Activated T-cell treated with anti-CD3 and anti-CD28 coated beads, Interleukin-2, amount 50 U/mL, for 72 hours (primary cell): ENCODE results near the gene PCDHGC5. TPM values are rescaled to one million over a fixed set of nuclear protein-coding genes. Genes with fewer than 3 reads are reported as not detected.

Experiments used
- ATAC-seq, 2 donors: fragments of 150-1000 bp; cut with Tn5 transposase; replicated peaks in 1 of 2; 2 replicates each; pipeline ENCODE4 v1.10.0; 2021; ENCODE audit warnings: moderate library complexity in 2 of 2, mild to moderate bottlenecking in 1 of 2
- DNase-seq, 2 donors: peaks; one replicate each; pipeline ENCODE4 v3.0.0; 2021 to 2022; ENCODE audit warnings: mixed read lengths in 1 of 2
- H3K27ac Mint-ChIP-seq: one replicate; pipeline ENCODE4 v1.8.0; 2022; ENCODE audit warnings: mild to moderate bottlenecking, moderate library complexity, mixed read lengths
- H3K27me3 Mint-ChIP-seq: one replicate; pipeline ENCODE4 v1.8.0; 2022; ENCODE audit warnings: low read depth, mixed read lengths
- H3K36me3 Mint-ChIP-seq, 2 donors: one replicate each; pipeline ENCODE4 v1.8.0; 2022; ENCODE audit warnings: mixed read lengths in 2 of 2, mild to moderate bottlenecking in 1 of 2; ENCODE audit not compliant: insufficient read depth in 2 of 2
- H3K4me1 Mint-ChIP-seq: one replicate; pipeline ENCODE4 v1.8.0; 2022; ENCODE audit warnings: low read depth, mixed read lengths
- H3K4me3 Mint-ChIP-seq, 2 donors: one replicate each; pipeline ENCODE4 v1.8.0; 2022; ENCODE audit warnings: mild to moderate bottlenecking in 2 of 2, mixed read lengths in 2 of 2, moderate library complexity in 2 of 2
- H3K9me3 Mint-ChIP-seq, 2 donors: one replicate each; pipeline ENCODE4 v1.8.0; 2022; ENCODE audit warnings: mixed read lengths in 2 of 2
- total RNA-seq, 2 donors: library from RNA; stranded (reverse); gene quantifications; one replicate each; pipeline ENCODE4 v1.2.3, GENCODE V29; 2022

PCDHGC5 gene
- not detected for total RNA-seq

GRCh38 chr5:141488591-141489561, at the start of gene PCDHGC5:
TSS of gene PCDHGC5 (plus strand) at chr5:141489081. CDS start at chr5:141489241, 160 bp downstream.
- Mint-ChIP-seq H3K4me3 (no peak within 1 kb of the TSS), H3K27ac (no peak within 1 kb of the TSS), H3K4me1 (peaks cover 13% of the 10 kb centered on the region), H3K9me3 (no peaks in the 10 kb centered on the region), H3K36me3 (peaks cover 0 to 3% of the 10 kb centered on the region in 2 donors), H3K27me3 (peaks cover 85% of the 10 kb centered on the region)
- DNase-seq (no peak), ATAC-seq (no peak)

- Mint-ChIP-seq H3K27me3 (peaks cover 18% of the 10 kb centered on the region), H3K27ac (no peak overlapping the region), H3K9me3 (peaks cover 2 to 4% of the 10 kb centered on the region in 2 donors), H3K4me1 (no peaks in the 10 kb centered on the region), H3K4me3 (no peak overlapping the region), H3K36me3 (peaks cover 0 to 3% of the 10 kb centered on the region in 2 donors)
- ATAC-seq (no peak), DNase-seq (no peak)
Observed at GRCh38 chr5:141439411-141440141, 49.3 kb upstream of the PCDHGC5 start.

- H3K9me3 Mint-ChIP-seq: peaks cover 2 to 4% of the 10 kb centered on the region in 2 donors
- H3K36me3 Mint-ChIP-seq: peaks cover 0 to 3% of the 10 kb centered on the region in 2 donors
- peaks cover 24% of the 10 kb centered on the region for H3K27me3 Mint-ChIP-seq
- no peak overlapping the region for H3K4me3 Mint-ChIP-seq
- no peak overlapping the region for H3K27ac Mint-ChIP-seq
- ATAC-seq (no peak), DNase-seq (no peak)
- H3K4me1 Mint-ChIP-seq: no peaks in the 10 kb centered on the region
Observed at GRCh38 chr5:141440341-141440740, 48.5 kb upstream of the PCDHGC5 start.

GRCh38 chr5:141441571-141442170, 47.2 kb upstream of the PCDHGC5 start:
- ATAC-seq: no peak
- Mint-ChIP-seq H3K36me3 (peaks cover 0 to 3% of the 10 kb centered on the region in 2 donors), H3K27ac (no peak overlapping the region), H3K27me3 (peaks cover 22% of the 10 kb centered on the region), H3K4me3 (no peak overlapping the region), H3K9me3 (peaks cover 2 to 4% of the 10 kb centered on the region in 2 donors), H3K4me1 (no peaks in the 10 kb centered on the region)
- no peak for DNase-seq

GRCh38 chr5:141465351-141465750, 23.5 kb upstream of the PCDHGC5 start:
- ATAC-seq: no peak

GRCh38 chr5:141475625-141476131, 13.2 kb upstream of the PCDHGC5 start, which contains the start of gene PCDHGC3:
TSS of gene PCDHGC3 (plus strand) at chr5:141475966. CDS start at chr5:141476117, 151 bp downstream.
- DNase-seq (peak; percentile 64 to 67), ATAC-seq (peak; percentile 90 to 93)
- H3K36me3 Mint-ChIP-seq: peaks cover 0 to 3% of the 10 kb centered on the region in 2 donors
- H3K4me3 Mint-ChIP-seq: peak within 1 kb of the TSS; percentile 91 to 94
- peaks cover 52% of the 10 kb centered on the region for H3K27me3 Mint-ChIP-seq
- H3K9me3 Mint-ChIP-seq: no peaks in the 10 kb centered on the region
- peaks cover 29% of the 10 kb centered on the region for H3K4me1 Mint-ChIP-seq
- H3K27ac Mint-ChIP-seq: peak within 1 kb of the TSS; percentile 2

More at GRCh38 chr5:141465351-141465750, 23.5 kb upstream of the PCDHGC5 start:
- no peaks in the 10 kb centered on the region for H3K36me3 Mint-ChIP-seq
- H3K4me3 Mint-ChIP-seq: no peak overlapping the region
- H3K9me3 Mint-ChIP-seq: no peaks in the 10 kb centered on the region
- no peak for DNase-seq
- H3K4me1 Mint-ChIP-seq: no peaks in the 10 kb centered on the region
- H3K27me3 Mint-ChIP-seq: peaks cover 6% of the 10 kb centered on the region
- no peak overlapping the region for H3K27ac Mint-ChIP-seq

- Mint-ChIP-seq H3K4me1 (peaks cover 29% of the 10 kb centered on the region), H3K27me3 (peaks cover 52% of the 10 kb centered on the region), H3K4me3 (peak overlapping the region; percentile 91 to 94), H3K36me3 (peaks cover 0 to 3% of the 10 kb centered on the region in 2 donors), H3K9me3 (no peaks in the 10 kb centered on the region), H3K27ac (peak overlapping the region; percentile 2)
- ATAC-seq: peak; percentile 25 to 28
- DNase-seq: peak in 1 of 2 donors; percentile 15
Observed at GRCh38 chr5:141476132-141476911, 12.6 kb upstream of the PCDHGC5 start.

- H3K9me3 Mint-ChIP-seq: no peaks in the 10 kb centered on the region
Observed at GRCh38 chr5:141477044-141477575, 11.8 kb upstream of the PCDHGC5 start.

GRCh38 chr5:141477815-141478214, 11.1 kb upstream of the PCDHGC5 start:
- Mint-ChIP-seq H3K36me3 (peaks cover 0 to 3% of the 10 kb centered on the region in 2 donors), H3K4me1 (peaks cover 29% of the 10 kb centered on the region), H3K27ac (no peak overlapping the region), H3K4me3 (peak overlapping the region; percentile 91 to 94), H3K27me3 (peaks cover 59% of the 10 kb centered on the region), H3K9me3 (no peaks in the 10 kb centered on the region)
- ATAC-seq (no peak), DNase-seq (no peak)

More at GRCh38 chr5:141477044-141477575, 11.8 kb upstream of the PCDHGC5 start:
- Mint-ChIP-seq H3K4me1 (peaks cover 29% of the 10 kb centered on the region), H3K27ac (no peak overlapping the region), H3K36me3 (peaks cover 0 to 3% of the 10 kb centered on the region in 2 donors), H3K27me3 (peaks cover 52% of the 10 kb centered on the region), H3K4me3 (peak overlapping the region; percentile 91 to 94)
- ATAC-seq (no peak), DNase-seq (no peak)

- Mint-ChIP-seq H3K36me3 (peaks cover 2 to 4% of the 10 kb centered on the region in 2 donors), H3K9me3 (no peaks in the 10 kb centered on the region), H3K4me1 (peaks cover 29% of the 10 kb centered on the region), H3K27ac (no peak overlapping the region), H3K27me3 (peaks cover 66% of the 10 kb centered on the region), H3K4me3 (no peak overlapping the region)
- ATAC-seq (peak; percentile 41 to 47), DNase-seq (peak in 1 of 2 donors; percentile 31)
Observed at GRCh38 chr5:141478321-141478945, 10.4 kb upstream of the PCDHGC5 start.

GRCh38 chr5:141479776-141480175, 9.1 kb upstream of the PCDHGC5 start:
- H3K4me1 Mint-ChIP-seq: peaks cover 35% of the 10 kb centered on the region
- DNase-seq: no peak

More at GRCh38 chr5:141479776-141480175, 9.1 kb upstream of the PCDHGC5 start:
- Mint-ChIP-seq H3K4me3 (no peak overlapping the region), H3K27ac (no peak overlapping the region), H3K27me3 (peaks cover 76% of the 10 kb centered on the region), H3K36me3 (peaks cover 2 to 4% of the 10 kb centered on the region in 2 donors), H3K9me3 (no peaks in the 10 kb centered on the region)
- ATAC-seq: no peak
